Measurements from ENCODE around the gene EGFL8.
A peak's percentile ranks its signal among the peaks of the same experiment; 100 is the strongest.

The EGFL8 gene

DNA sequence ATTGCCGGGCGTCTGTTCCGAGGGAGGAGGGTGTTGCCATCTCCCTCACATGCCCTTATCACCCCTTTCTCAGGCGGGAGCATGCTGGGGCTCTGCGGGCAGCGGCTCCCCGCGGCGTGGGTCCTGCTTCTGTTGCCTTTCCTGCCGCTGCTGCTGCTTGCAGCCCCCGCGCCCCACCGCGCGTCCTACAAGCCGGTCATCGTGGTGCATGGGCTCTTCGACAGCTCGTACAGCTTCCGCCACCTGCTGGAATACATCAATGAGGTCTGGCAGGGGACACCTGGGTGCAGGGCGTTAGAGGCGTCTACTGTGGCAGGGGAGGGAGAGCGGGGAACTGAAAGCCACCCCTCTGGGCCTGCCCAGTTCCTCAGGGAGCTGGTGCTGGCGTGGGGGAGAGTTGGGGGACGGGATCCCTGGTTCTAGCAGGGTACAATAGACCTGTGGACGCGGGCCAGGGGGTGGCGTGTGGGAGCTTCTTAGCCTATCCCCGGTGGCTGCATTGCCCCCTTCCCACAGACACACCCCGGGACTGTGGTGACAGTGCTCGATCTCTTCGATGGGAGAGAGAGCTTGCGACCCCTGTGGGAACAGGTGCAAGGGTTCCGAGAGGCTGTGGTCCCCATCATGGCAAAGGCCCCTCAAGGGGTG lies 9.8 kb upstream of the EGFL8 start:
- peak; percentile 62 for TF ChIP-seq RAD21 (IDR thresholded peaks at IDR 0.05; ENCODE audit: low read depth)
- TF ChIP-seq, protein P1, sequence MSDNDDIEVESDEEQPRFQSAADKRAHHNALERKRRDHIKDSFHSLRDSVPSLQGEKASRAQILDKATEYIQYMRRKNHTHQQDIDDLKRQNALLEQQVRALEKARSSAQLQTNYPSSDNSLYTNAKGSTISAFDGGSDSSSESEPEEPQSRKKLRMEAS (IDR thresholded peaks at IDR 0.05), result peak; percentile 40; the same call in 1 of the 2 replicates
- no peak for TF ChIP-seq FOXM1 (IDR thresholded peaks at IDR 0.05; ENCODE audit: borderline replicate concordance, low read depth)
- no peak for TF ChIP-seq EP300 (IDR thresholded peaks at IDR 0.05; ENCODE audit: borderline replicate concordance)
- TF ChIP-seq ZBTB7A (IDR thresholded peaks at IDR 0.05; ENCODE audit: low read depth), result 0 out of 2 replicates have a peak, but pooled peaks have one; percentile 50

GRCh38 chr6:32156891-32157290 lies 7.5 kb upstream of the EGFL8 start:
- TF ChIP-seq, protein P1 (IDR thresholded peaks at IDR 0.05), result no peak
- TF ChIP-seq REST (IDR thresholded peaks at IDR 0.05; ENCODE audit: low read depth) (no peak), EP300 (IDR thresholded peaks at IDR 0.05; ENCODE audit: borderline replicate concordance) (no peak), TCF12 (IDR thresholded peaks at IDR 0.05; ENCODE audit: low read depth) (no peak), FOXM1 (IDR thresholded peaks at IDR 0.05; ENCODE audit: borderline replicate concordance, low read depth) (no peak), ZBTB7A (IDR thresholded peaks at IDR 0.05; ENCODE audit: low read depth) (no peak), NFIC (IDR thresholded peaks at IDR 0.05) (no peak), CREB1 (IDR thresholded peaks at IDR 0.05; ENCODE audit: low read depth) (no peak), YY1 (IDR thresholded peaks at IDR 0.05; ENCODE audit: low read depth) (no peak), TAF1 (IDR thresholded peaks at IDR 0.05; ENCODE audit: low read depth) (no peak), CEBPB (IDR thresholded peaks at IDR 0.05) (no peak), EGR1 (IDR thresholded peaks at IDR 0.05) (no peak), RAD21 (IDR thresholded peaks at IDR 0.05; ENCODE audit: low read depth) (no peak), TEAD4 (IDR thresholded peaks at IDR 0.05) (no peak)
- TF ChIP-seq, protein P2, sequence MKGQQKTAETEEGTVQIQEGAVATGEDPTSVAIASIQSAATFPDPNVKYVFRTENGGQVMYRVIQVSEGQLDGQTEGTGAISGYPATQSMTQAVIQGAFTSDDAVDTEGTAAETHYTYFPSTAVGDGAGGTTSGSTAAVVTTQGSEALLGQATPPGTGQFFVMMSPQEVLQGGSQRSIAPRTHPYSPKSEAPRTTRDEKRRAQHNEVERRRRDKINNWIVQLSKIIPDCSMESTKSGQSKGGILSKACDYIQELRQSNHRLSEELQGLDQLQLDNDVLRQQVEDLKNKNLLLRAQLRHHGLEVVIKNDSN (IDR thresholded peaks at IDR 0.05), result no peak

- TF ChIP-seq EGR1 (IDR thresholded peaks at IDR 0.05), result no peak
- TF ChIP-seq ZBTB7A (IDR thresholded peaks at IDR 0.05; ENCODE audit: low read depth), result no peak
- no peak for TF ChIP-seq TEAD4 (IDR thresholded peaks at IDR 0.05)
Observed at GRCh38 chr6:32158052-32158451, 6.3 kb upstream of the EGFL8 start.

- TF ChIP-seq YY1 (IDR thresholded peaks at IDR 0.05; ENCODE audit: low read depth) (no peak), CREB1 (IDR thresholded peaks at IDR 0.05; ENCODE audit: low read depth) (no peak), TCF12 (IDR thresholded peaks at IDR 0.05; ENCODE audit: low read depth) (no peak)
Observed at GRCh38 chr6:32163559-32164258, 686 bp upstream of the EGFL8 start.

GRCh38 chr6:32166411-32167061 lies 2.1 kb downstream of the EGFL8 start:
- TF ChIP-seq FOXM1 (IDR thresholded peaks at IDR 0.05; ENCODE audit: borderline replicate concordance, low read depth) (no peak), RAD21 (IDR thresholded peaks at IDR 0.05; ENCODE audit: low read depth) (peak; percentile 24; the same call in 1 of the 2 replicates)

DNA sequence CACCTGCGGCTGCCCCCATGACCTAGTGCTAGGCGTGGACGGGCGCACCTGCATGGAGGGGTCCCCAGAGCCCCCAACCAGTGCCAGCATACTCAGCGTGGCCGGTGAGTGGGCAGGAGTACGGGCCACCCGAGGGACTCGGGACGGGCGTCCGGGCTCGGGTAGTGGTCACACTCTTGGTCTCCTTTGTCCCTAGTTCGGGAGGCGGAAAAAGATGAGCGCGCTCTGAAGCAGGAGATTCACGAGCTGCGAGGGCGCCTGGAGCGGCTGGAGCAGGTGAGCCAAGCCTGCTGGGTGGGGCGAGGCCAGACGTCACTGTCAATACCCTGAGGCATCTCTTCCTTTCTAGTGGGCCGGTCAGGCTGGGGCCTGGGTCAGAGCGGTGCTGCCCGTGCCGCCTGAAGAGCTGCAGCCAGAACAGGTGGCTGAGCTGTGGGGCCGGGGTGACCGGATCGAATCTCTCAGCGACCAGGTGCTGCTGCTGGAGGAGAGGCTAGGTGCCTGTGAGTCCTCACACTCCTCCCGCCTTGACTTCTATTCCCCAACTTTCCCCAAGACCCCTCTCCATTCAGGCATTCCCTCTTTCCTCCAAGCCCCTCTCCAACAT lies 2.9 kb downstream of the EGFL8 start:
- TF ChIP-seq ZBTB7A (IDR thresholded peaks at IDR 0.05; ENCODE audit: low read depth), result no peak
- TF ChIP-seq FOXM1 (IDR thresholded peaks at IDR 0.05; ENCODE audit: borderline replicate concordance, low read depth), result no peak
- TF ChIP-seq TAF1 (IDR thresholded peaks at IDR 0.05; ENCODE audit: low read depth), result no peak
- no peak for TF ChIP-seq NFIC (IDR thresholded peaks at IDR 0.05)
- TF ChIP-seq REST (IDR thresholded peaks at IDR 0.05; ENCODE audit: low read depth), result no peak
- TF ChIP-seq, protein P1 (IDR thresholded peaks at IDR 0.05), result no peak
- TF ChIP-seq EP300 (IDR thresholded peaks at IDR 0.05; ENCODE audit: borderline replicate concordance), result no peak
- no peak for TF ChIP-seq TEAD4 (IDR thresholded peaks at IDR 0.05)
- no peak for TF ChIP-seq TCF12 (IDR thresholded peaks at IDR 0.05; ENCODE audit: low read depth)
- no peak for TF ChIP-seq YY1 (IDR thresholded peaks at IDR 0.05; ENCODE audit: low read depth)
- no peak for TF ChIP-seq EGR1 (IDR thresholded peaks at IDR 0.05)
- TF ChIP-seq RAD21 (IDR thresholded peaks at IDR 0.05; ENCODE audit: low read depth), result no peak
- no peak for TF ChIP-seq CEBPB (IDR thresholded peaks at IDR 0.05)
- TF ChIP-seq, protein P2 (IDR thresholded peaks at IDR 0.05), result no peak
- TF ChIP-seq CREB1 (IDR thresholded peaks at IDR 0.05; ENCODE audit: low read depth), result no peak
